ENCODE measurements around the gene OLFM1.

OLFM1 gene

GRCh38 chr9:135090547-135090946, 3.1 kb downstream of the OLFM1 start:
- DNase-seq = no peak

- no peak for DNase-seq
These were observed 4.1 kb downstream of the OLFM1 start for GRCh38 chr9:135091545-135091944.

GRCh38 chr9:135093111-135093510, 5.6 kb downstream of the OLFM1 start:
- DNase-seq = no peak

- no peak for DNase-seq
These were observed 6.6 kb downstream of the OLFM1 start for GRCh38 chr9:135093911-135094584.

- DNase-seq = peak in 1 of 2 experiments; percentile 3
These were observed 8.3 kb downstream of the OLFM1 start for GRCh38 chr9:135095470-135096407.

GRCh38 chr9:135096408-135096895, 9.0 kb downstream of the OLFM1 start:
- DNase-seq = no peak

GRCh38 chr9:135098400-135099105, 11.1 kb downstream of the OLFM1 start:
- no peak for DNase-seq

- DNase-seq = no peak
These were observed 12.1 kb downstream of the OLFM1 start for GRCh38 chr9:135099574-135099973.

- no peak for DNase-seq
These were observed 12.8 kb downstream of the OLFM1 start for GRCh38 chr9:135100241-135100681.

GRCh38 chr9:135100725-135101410, 13.4 kb downstream of the OLFM1 start:
- DNase-seq = no peak

- DNase-seq = no peak
These were observed 14.0 kb downstream of the OLFM1 start for GRCh38 chr9:135101486-135101885.

- no peak for DNase-seq
These were observed 14.5 kb downstream of the OLFM1 start for GRCh38 chr9:135101926-135102325.

GRCh38 chr9:135102331-135102730, 14.9 kb downstream of the OLFM1 start:
- DNase-seq = no peak

- DNase-seq = no peak
These were observed 15.6 kb downstream of the OLFM1 start for GRCh38 chr9:135103001-135103446.

GRCh38 chr9:135103931-135104639, 16.6 kb downstream of the OLFM1 start:
- no peak for DNase-seq

- no peak for DNase-seq
These were observed 17.3 kb downstream of the OLFM1 start for GRCh38 chr9:135104761-135105160.

GRCh38 chr9:135105211-135105745, 17.8 kb downstream of the OLFM1 start:
- no peak for DNase-seq

GRCh38 chr9:135105938-135106491, 18.5 kb downstream of the OLFM1 start:
- DNase-seq = no peak

GRCh38 chr9:135106551-135107270, 19.2 kb downstream of the OLFM1 start:
- no peak for DNase-seq

GRCh38 chr9:135107581-135108235, 20.2 kb downstream of the OLFM1 start:
- DNase-seq = no peak
